Immature natural killer cell (primary cell): Measurements from ENCODE around the gene EFNA1. TPM values are rescaled to one million over a fixed set of nuclear protein-coding genes. Genes with fewer than 3 reads are reported as not detected.

Experiments used
- DNase-seq, 3 donors: peaks; one replicate each; pipeline ENCODE4 v3.0.0; 2022; ENCODE audit warnings: mixed read lengths in 1 of 3
- H3K27ac Mint-ChIP-seq, 6 donors: one replicate each; pipeline ENCODE4 v1.8.0; 2020; ENCODE audit warnings: mixed read lengths in 6 of 6, mild to moderate bottlenecking in 5 of 6, inconsistent platforms in 4 of 6, moderate library complexity in 3 of 6
- H3K27me3 Mint-ChIP-seq, 3 donors: one replicate each; pipeline ENCODE4 v1.8.0; 2020 to 2021; ENCODE audit warnings: low read depth in 3 of 3, mild to moderate bottlenecking in 3 of 3, mixed read lengths in 3 of 3, moderate library complexity in 3 of 3, inconsistent platforms in 1 of 3
- H3K36me3 Mint-ChIP-seq, 3 donors: one replicate each; pipeline ENCODE4 v1.8.0; 2020; ENCODE audit warnings: mixed read lengths in 3 of 3, inconsistent platforms in 2 of 3, mild to moderate bottlenecking in 2 of 3
- H3K4me1 Mint-ChIP-seq, 2 donors: one replicate each; pipeline ENCODE4 v1.8.0; 2020; ENCODE audit warnings: inconsistent platforms in 2 of 2, mild to moderate bottlenecking in 2 of 2, mixed read lengths in 2 of 2, moderate library complexity in 1 of 2
- H3K4me3 Mint-ChIP-seq, 5 donors: one replicate each; pipeline ENCODE4 v1.8.0; 2020; ENCODE audit warnings: mild to moderate bottlenecking in 5 of 5, mixed read lengths in 5 of 5, inconsistent platforms in 3 of 5, moderate library complexity in 3 of 5
- H3K9me3 Mint-ChIP-seq, 6 donors: one replicate each; pipeline ENCODE4 v1.8.0; 2020; ENCODE audit warnings: mild to moderate bottlenecking in 6 of 6, mixed read lengths in 6 of 6, inconsistent platforms in 4 of 6, moderate library complexity in 3 of 6
- polyA plus RNA-seq, 3 donors: library from polyadenylated mRNA; unstranded; fragments of 300-500 nt; fragmentation: Illumina TruSeq; gene quantifications; one replicate each; pipeline ENCODE4 v1.2.3, GENCODE V29; 2021

Gene EFNA1
- polyA plus RNA-seq, 3 donors from 2014 or later: 0.64 to 4.0 (median 1.1) TPM

DNA sequence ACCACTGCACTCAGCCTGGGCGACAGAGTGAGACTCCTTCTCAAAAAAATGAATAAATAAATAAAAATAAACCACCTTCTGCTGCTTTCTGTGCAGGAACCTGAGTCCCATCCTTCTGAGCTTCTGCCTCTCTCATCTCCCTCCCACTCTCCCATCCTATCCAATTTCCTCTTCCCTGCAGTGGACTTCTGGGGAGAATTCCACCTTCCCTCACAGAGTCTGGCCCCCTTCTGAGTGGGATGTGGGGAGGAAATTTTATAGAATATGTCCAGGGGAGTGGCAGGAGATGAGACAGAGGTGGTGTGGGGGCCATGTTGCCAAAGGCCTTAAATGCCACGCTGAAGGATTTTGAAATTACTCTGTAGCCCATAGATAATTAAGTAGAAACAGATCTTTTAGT, 5.4 kb upstream of the EFNA1 start:
- Mint-ChIP-seq H3K4me1 (peaks cover 6 to 8% of the 10 kb centered on the region in 2 donors), H3K27me3 (peaks cover 6 to 9% (median 7%) of the 10 kb centered on the region in 3 donors), H3K36me3 (no peaks in the 10 kb centered on the region), H3K27ac (no peak overlapping the region), H3K9me3 (no peaks in the 10 kb centered on the region), H3K4me3 (no peak overlapping the region)
- no peak for DNase-seq

DNA sequence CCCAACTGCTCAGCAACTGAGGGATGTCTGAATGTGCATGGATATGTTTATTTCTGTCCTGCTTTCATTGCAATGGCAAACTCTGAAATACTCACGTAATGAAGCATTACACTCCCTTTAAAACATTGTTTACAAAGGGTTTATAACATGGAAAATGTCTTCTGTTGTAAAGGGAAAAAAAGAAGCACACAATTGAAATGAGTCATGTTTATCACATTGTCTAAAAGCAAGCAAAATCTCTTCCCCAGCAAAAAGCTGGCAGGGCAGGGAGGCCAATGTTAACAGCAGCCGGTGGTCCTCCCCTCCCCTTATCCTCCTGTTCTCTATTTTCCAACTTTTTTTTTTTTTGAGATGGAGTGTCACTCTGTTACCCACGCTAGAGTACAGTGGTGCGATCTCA, 3.9 kb upstream of the EFNA1 start:
- DNase-seq: no peak
- Mint-ChIP-seq H3K27me3 (peaks cover 5 to 12% (median 9%) of the 10 kb centered on the region in 3 donors), H3K4me3 (no peak overlapping the region), H3K4me1 (peaks cover 19 to 22% of the 10 kb centered on the region in 2 donors), H3K9me3 (no peaks in the 10 kb centered on the region), H3K36me3 (no peaks in the 10 kb centered on the region), H3K27ac (no peak overlapping the region)

DNA sequence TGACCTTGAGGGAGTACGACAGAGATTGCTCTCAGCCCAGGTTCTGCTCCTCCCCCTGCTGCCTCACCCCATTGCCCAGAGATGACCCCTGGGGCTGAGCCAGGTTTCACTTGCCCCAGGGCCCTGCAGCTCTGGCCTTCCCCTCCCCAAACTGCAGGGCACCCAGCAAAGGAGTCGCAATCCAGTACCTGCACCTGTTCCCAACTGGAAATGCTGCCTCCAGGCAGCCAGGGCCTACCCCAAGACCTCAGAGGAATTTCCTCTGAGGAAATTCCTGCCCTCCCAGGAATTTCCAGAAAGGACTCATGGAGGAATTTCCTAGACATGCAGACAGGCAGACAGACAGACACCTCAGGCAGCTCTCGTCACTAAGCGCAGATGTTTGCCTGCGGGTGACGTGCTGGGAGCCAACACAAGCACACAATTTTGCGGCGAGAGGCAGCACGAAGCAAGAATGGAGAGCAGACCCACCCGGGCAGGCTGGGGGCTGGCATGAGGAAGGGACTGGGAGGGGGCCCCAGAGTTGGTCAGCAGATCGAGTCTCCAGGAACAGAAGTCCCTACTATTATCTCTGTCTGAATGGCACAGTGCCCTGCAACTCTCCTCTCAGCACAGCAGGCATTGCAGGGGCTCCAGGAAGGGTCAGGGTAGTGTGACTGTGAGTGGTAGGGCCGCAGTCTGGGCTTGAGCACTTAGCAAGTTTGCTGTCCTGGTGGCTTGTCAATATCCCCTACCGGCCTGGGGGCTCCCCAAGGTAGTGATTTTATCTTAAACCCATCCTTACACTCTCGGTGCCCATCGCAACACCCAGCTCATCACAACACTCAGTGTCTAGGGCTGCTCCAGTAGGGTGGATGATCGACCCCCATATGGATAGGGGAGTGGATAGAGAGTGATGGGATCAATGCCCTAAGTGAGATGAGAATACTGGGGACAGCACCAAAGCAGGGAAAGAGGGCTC, 2.9 kb upstream of the EFNA1 start:
- no peaks in the 10 kb centered on the region for H3K9me3 Mint-ChIP-seq
- no peaks in the 10 kb centered on the region for H3K36me3 Mint-ChIP-seq
- no peak overlapping the region for H3K4me3 Mint-ChIP-seq

DNA sequence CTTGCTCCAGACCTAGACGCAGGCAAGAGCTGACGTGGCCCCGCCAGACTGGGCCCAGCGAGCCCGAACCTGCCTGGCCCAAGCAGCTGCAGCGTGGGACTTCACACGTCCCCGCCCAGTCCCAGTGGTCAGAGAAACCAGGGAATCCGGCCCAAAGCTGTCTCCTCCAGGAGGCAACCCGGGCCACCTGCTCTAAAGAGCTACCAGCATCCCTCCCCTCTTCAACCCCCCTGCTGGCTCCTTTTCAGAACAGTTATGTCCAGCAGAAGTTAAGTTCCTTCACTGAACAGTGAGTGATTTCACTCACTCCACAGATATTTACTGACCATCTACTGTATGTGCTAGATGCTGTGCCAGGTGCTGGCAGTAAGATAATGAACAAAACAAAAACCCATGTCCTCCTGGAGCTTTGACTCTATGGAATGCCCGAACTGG, 2.1 kb upstream of the EFNA1 start:
- Mint-ChIP-seq H3K9me3 (no peaks in the 10 kb centered on the region), H3K36me3 (no peaks in the 10 kb centered on the region)

More for the DNA sequence above, 2.9 kb upstream of the EFNA1 start:
- Mint-ChIP-seq H3K4me1 (peaks cover 26 to 28% of the 10 kb centered on the region in 2 donors), H3K27ac (peak overlapping the region in 1 of 6 donors; percentile 30), H3K27me3 (peaks cover 5 to 15% (median 11%) of the 10 kb centered on the region in 3 donors)
- no peak for DNase-seq

DNA sequence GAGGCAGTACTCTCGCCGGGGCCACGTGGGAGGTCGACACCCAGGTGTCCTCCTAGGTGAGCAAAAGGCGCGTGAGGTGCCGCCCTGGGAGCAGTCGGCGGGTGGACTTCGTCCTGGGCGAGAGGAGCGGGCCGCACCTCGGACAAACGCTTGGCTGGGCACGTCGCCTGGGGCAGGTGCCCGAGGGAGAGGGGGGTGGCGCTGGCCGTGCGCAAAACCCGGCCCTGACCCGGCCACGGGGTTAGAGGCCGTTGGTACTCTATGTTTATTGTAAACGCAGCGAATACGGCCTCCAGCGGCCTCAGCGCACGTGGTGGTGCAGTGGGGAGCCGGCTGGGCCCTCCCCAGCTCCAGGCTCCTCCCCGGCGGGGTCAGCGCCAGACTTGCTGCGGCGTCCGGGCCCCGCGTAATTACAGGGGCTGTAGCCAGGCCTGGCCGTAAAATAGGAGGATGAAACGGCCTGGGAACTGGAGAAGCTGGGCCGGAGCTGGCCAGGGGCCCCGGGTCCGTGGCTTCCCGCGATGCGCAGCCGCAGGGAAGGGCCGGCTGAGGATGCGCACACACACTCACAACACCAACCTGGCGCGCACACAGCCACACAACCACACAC, 1.6 kb upstream of the EFNA1 start:
- peak overlapping the region in 1 of 6 donors; percentile 76 for H3K27ac Mint-ChIP-seq
- H3K4me1 Mint-ChIP-seq: peaks cover 26 to 28% of the 10 kb centered on the region in 2 donors

More for the DNA sequence above, 2.1 kb upstream of the EFNA1 start:
- Mint-ChIP-seq H3K27me3 (peaks cover 5 to 15% (median 11%) of the 10 kb centered on the region in 3 donors), H3K27ac (peak overlapping the region in 1 of 6 donors; percentile 30), H3K4me3 (peak overlapping the region in 2 of 5 donors; percentile 38 to 73), H3K4me1 (peaks cover 26 to 28% of the 10 kb centered on the region in 2 donors)
- no peak for DNase-seq

DNA sequence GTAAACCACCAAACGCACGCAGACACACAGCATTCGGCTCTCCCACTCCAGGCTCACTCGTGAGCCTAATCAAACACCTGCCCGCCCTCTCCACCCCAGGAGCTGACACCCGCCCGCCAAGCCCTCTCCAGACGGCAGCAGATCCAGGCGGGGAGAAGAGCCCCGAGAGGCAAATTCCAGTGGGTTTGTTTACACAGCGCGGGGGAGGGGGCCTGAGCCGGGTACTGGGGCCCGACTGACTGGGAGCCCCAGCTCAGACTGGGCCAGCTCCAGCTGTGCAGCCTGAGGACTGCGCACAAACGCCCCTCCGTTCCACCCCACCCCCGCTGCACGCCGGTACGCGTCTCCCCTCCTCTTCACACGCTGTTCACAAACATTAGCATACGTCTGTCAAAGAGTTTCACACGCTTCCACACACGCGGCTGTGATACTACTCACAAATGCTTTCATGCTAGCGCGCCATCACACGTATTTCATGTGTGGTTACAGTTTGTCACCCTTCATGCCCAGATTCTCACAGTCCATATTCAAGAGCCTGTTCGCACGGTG, 1.0 kb upstream of the EFNA1 start:
- DNase-seq: peak; percentile 50 to 63 (median 56)
- peak overlapping the region in 4 of 6 donors; percentile 60 to 92 (median 73) for H3K27ac Mint-ChIP-seq
- H3K36me3 Mint-ChIP-seq: peaks cover 0 to 3% (median 0%) of the 10 kb centered on the region in 3 donors
- H3K4me3 Mint-ChIP-seq: peak overlapping the region; percentile 78 to 92 (median 84)
- no peaks in the 10 kb centered on the region for H3K9me3 Mint-ChIP-seq
- H3K27me3 Mint-ChIP-seq: peaks cover 3 to 17% (median 11%) of the 10 kb centered on the region in 3 donors
- peaks cover 26 to 28% of the 10 kb centered on the region in 2 donors for H3K4me1 Mint-ChIP-seq

More for the DNA sequence above, 1.6 kb upstream of the EFNA1 start:
- Mint-ChIP-seq H3K27me3 (peaks cover 5 to 17% (median 11%) of the 10 kb centered on the region in 3 donors), H3K36me3 (peaks cover 0 to 3% (median 0%) of the 10 kb centered on the region in 3 donors), H3K9me3 (no peaks in the 10 kb centered on the region), H3K4me3 (peak overlapping the region in 3 of 5 donors; percentile 38 to 83 (median 73))
- DNase-seq: no peak

DNA sequence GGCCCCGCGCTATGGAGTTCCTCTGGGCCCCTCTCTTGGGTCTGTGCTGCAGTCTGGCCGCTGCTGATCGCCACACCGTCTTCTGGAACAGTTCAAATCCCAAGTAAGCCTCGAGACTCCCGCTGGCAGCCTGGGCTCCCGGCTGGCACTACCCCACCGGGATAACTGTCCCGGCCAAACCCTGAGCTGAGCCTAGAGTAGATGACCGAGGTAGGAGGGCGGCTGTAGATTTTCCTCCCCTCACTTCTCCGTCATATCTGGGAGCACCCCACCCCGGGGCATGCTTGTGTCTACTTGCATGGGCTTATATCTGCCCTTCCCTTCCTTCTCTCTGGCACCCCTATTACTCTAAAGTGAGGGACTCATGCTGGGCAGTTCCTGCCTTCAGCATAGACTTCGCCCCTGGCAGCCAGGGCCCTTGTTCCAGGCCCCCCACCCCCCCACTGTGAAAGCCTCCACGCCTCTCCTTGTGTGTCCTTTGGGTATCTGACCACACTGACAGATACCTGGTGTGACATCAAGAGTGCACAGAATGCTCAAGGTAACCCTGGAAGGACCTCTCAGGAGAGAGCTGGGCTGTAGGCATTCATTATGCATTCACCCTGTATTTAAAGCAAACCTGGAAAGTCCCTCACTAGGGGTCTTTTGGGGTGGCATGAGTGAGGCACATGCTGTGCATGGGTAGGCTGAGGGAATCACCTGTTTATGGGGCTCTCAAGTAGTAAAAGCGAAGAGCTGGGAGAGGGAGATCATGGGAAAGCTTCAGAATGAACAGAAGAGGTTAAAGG, 485 bp downstream of the EFNA1 start:
- H3K4me3 Mint-ChIP-seq: peak overlapping the region; percentile 68 to 92 (median 79)
- H3K27me3 Mint-ChIP-seq: peaks cover 3 to 17% (median 12%) of the 10 kb centered on the region in 3 donors
- no peak for DNase-seq
- H3K36me3 Mint-ChIP-seq: peaks cover 0 to 3% (median 0%) of the 10 kb centered on the region in 3 donors
- H3K4me1 Mint-ChIP-seq: peaks cover 26 to 28% of the 10 kb centered on the region in 2 donors
- no peaks in the 10 kb centered on the region for H3K9me3 Mint-ChIP-seq
- H3K27ac Mint-ChIP-seq: peak overlapping the region in 4 of 6 donors; percentile 1 to 76 (median 58)

DNA sequence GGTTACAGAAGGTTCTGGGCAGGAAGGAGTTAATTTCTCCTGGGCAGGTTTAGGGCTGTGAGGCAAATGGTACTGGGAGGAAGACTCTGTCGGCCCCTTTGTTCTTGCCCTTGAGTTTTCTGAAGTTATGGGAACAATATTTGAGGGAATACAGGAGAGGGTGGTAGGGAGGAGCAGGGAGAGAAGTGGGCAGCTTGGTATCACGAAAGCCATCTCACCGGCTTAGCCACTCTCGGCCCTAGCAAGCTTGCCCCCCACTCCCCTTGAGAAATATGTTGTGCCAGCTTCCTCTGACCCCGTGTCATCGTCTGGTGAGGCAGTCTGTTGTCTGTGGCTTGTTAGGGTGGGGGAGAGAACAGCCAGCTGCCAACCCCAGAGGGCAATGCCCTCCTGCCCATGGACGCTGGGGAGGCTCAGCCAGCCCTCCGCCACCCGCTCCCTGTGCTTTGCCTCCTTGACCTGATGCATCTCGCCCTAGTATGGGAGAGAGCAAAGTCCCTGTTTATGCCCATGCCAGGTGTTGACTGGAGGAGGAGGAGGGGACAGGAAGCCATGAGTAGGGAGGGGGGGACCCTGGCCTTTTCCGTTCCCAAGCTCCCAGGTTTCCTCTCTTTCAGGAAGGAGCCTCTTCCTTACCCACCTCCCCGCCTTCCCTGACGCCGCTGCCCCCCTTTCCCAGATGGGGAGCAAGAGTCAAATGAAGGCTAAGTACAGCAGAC, 1.2 kb downstream of the EFNA1 start:
- DNase-seq: peak in 2 of 3 donors; percentile 14 to 16
- H3K27me3 Mint-ChIP-seq: peaks cover 3 to 17% (median 13%) of the 10 kb centered on the region in 3 donors
- H3K27ac Mint-ChIP-seq: peak overlapping the region in 3 of 6 donors; percentile 16 to 76 (median 49)

DNA sequence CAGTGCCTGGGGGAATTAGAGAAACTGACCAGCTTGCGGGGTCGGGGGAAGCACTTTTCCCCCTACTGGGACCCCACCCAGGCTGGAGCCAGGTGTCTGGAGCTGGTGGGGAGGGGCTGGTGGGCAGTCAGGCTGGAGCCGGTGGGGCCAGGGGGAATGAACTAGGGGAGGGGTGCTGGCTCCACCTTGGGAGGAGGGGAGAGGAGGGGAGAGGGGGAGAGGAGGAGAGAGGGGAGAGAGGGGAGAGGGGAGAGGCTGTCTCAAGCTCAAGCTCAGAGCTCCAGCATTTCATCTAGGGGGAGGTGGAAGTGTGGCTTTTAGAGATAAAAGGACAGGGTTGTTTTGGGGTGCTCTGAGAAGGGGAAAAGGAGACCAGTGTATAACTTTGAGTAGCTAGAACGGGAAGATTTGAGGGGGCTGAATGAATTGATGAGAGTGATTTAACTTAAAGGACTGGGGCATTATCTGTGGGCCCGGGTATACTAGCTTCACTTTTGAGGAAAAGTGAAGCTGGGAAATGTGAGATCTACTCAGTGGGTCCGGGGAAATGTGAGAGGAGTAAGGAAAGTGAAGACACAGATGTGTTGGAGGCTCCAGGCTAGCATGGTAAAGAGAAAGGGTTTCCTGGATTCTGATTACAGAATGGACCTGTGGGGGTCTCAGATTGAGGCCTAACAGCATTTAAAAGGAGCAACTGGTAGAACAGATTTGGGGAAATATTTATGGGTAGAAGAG, 2.8 kb downstream of the EFNA1 start:
- Mint-ChIP-seq H3K36me3 (peaks cover 0 to 3% (median 0%) of the 10 kb centered on the region in 3 donors), H3K9me3 (no peaks in the 10 kb centered on the region), H3K27ac (peak overlapping the region in 2 of 6 donors; percentile 6 to 15), H3K4me1 (peaks cover 35 to 38% of the 10 kb centered on the region in 2 donors), H3K4me3 (no peak overlapping the region), H3K27me3 (peaks cover 3 to 18% (median 17%) of the 10 kb centered on the region in 3 donors)
- DNase-seq: no peak

More for the DNA sequence above, 1.2 kb downstream of the EFNA1 start:
- H3K4me1 Mint-ChIP-seq: peaks cover 26 to 28% of the 10 kb centered on the region in 2 donors
- H3K36me3 Mint-ChIP-seq: peaks cover 0 to 3% (median 0%) of the 10 kb centered on the region in 3 donors
- no peaks in the 10 kb centered on the region for H3K9me3 Mint-ChIP-seq
- H3K4me3 Mint-ChIP-seq: peak overlapping the region; percentile 68 to 92 (median 79)

DNA sequence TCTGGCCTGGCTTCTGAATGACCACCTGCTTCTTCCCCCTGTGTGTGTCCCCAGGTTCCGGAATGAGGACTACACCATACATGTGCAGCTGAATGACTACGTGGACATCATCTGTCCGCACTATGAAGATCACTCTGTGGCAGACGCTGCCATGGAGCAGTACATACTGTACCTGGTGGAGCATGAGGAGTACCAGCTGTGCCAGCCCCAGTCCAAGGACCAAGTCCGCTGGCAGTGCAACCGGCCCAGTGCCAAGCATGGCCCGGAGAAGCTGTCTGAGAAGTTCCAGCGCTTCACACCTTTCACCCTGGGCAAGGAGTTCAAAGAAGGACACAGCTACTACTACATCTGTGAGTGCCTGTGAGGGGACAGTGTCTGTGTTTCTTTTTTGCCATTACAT, 3.6 kb downstream of the EFNA1 start:
- H3K4me1 Mint-ChIP-seq: peaks cover 43% of the 10 kb centered on the region in 2 donors
- H3K36me3 Mint-ChIP-seq: peaks cover 0 to 3% (median 0%) of the 10 kb centered on the region in 3 donors
- H3K9me3 Mint-ChIP-seq: no peaks in the 10 kb centered on the region
- H3K27ac Mint-ChIP-seq: no peak overlapping the region
- DNase-seq: no peak
- H3K27me3 Mint-ChIP-seq: peaks cover 9 to 24% (median 20%) of the 10 kb centered on the region in 3 donors
- peak overlapping the region in 1 of 5 donors; percentile 15 for H3K4me3 Mint-ChIP-seq

DNA sequence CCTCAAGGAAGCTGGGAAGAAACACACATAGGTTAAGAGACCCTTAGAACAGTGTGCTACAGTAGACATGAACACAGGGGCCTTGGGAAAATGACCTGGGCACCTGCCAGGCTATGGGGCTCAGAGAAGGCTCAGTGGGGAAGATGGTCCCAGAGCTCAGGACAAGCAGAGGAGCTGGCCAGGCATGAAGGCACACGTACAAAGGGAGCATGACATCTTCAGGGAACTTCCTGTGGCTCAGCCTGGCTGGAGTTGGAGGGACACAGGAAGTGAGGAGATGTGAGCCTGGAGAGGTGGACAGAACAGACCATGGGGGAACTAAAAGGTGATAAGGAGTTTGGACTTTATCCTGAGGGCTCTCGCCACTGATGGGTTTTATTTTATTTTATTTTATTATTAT, 4.2 kb downstream of the EFNA1 start:
- Mint-ChIP-seq H3K4me1 (peaks cover 45 to 47% of the 10 kb centered on the region in 2 donors), H3K27me3 (peaks cover 6 to 22% (median 21%) of the 10 kb centered on the region in 3 donors), H3K27ac (no peak overlapping the region), H3K36me3 (peaks cover 0 to 3% (median 0%) of the 10 kb centered on the region in 3 donors), H3K9me3 (no peaks in the 10 kb centered on the region), H3K4me3 (peak overlapping the region in 1 of 5 donors; percentile 12)
- DNase-seq: no peak
